Fibroblast of skin of left quadriceps (primary cell): ENCODE results near the gene KRT17.
"Not testable (repeated sequence)": the region's sequence is repeated elsewhere in the genome, so short reads cannot be mapped to it uniquely, and the experiment has no call there.

ENCODE experiments used
- DNase-seq, 2 experiments: peaks; one replicate each; pipeline ENCODE4 v3.0.0-alpha.2; 2013; ENCODE audit warnings: low read depth in 2 of 2

The KRT17 gene

DNA sequence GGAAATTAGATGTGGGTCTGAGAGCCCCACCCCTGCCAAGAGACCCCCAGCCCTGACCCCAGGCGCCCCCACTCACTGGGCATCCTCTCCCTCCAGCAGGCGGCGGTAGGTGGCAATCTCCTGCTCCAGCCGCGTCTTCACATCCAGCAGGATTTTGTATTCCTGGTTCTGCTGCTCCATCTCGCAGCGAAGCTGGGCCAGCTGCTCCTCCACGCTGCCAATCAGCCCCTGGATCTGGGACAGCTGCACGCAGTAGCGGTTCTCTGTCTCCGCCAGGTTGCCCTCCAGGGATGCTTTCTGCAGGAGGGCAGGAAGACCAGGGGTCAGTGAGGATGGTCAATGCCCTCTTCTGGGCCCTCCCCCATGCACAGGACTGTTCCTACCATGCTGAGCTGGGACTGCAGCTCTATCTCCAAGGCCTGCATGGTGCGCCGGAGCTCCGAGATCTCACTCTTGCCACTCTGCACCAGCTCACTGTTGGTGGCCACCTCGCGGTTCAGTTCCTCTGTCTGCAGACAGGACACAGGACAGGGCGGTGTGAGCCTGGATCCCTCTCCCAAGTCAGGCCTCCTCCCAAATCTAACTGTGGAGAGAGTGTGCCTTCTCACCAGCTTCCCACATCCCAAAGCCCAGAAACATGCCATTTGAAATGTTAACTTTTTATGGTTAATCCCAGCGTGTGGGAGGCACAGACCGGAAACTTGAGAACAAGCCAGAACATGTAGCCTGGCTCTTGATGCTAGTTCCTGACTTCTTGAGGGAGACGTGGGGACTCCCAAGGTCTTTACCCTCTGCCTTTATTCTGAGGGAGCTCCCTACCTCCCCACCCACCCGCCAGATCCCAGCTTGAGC is 3.6 kb downstream of the KRT17 start:
- no peak for DNase-seq

DNA sequence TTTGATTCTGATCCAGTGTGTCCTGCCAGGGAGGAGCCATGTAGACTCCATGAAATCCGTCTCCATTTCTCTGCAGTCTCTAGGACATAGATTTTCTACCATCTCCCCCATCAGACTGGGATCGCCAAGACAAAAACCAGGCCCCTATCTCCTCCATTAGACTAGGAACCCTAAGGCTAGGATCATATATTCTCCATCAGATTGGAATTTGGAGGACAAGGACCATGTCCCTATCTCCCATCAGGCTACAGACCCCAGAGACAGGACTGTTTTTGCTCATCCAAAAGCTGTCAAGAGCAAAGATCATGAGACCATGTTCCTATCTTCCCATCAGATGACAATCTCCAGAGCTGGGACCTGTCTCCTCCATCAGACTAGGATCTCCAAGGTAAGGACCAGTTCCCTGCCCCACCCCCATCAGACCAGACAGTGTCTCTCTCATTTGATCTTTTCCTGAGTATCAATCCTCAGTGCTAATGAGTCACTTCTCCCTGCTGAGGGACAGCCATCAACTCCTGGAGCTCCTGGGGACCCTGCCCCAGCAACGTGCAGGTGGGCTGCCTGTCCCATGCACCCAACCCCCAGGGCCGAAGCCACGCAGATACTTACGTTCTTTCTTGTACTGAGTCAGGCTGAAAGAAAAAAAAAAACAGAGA is 4.3 kb downstream of the KRT17 start:
- not testable (repeated sequence) for DNase-seq

DNA sequence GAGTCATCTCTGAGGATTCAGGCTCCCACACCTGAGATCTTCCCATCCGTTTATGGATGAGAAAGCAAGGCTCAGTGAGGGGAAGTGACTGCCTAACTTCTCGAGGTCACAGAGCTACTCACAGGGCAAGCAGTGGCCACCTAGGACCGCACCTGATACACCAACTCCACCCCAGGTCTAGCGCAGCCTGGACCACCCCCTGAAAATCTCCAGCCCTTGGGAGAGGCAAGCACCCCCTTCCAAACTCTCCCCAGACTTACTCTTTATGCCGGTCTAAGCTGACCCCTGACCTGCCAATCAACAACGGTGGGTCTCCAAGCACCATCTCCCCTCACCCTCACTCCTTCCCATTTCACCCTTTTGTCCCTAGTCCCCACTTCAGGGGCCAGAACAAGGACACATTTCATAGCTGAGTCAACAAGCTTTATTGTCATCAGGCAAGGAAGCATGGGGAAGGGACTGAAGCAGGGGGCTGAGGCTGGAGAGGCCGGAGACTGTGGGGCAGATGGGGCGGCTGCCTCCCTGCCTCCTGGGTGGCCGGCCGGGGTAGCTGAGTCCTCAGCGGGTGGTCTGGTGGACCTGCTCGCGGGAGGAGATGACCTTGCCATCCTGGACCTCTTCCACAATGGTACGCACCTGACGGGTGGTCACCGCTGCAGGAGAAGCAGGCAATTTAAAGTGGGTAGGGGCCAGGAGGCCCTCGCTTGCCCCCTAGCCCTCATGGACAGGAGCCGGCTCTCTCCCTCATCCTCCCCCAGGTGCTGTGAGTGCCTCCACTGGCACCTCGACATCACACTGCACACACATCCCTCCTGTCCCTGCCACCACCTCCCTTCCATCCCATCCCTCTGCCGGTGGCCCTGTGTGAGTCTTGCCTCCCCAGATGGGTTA is 5.1 kb downstream of the KRT17 start:
- no peak for DNase-seq

DNA sequence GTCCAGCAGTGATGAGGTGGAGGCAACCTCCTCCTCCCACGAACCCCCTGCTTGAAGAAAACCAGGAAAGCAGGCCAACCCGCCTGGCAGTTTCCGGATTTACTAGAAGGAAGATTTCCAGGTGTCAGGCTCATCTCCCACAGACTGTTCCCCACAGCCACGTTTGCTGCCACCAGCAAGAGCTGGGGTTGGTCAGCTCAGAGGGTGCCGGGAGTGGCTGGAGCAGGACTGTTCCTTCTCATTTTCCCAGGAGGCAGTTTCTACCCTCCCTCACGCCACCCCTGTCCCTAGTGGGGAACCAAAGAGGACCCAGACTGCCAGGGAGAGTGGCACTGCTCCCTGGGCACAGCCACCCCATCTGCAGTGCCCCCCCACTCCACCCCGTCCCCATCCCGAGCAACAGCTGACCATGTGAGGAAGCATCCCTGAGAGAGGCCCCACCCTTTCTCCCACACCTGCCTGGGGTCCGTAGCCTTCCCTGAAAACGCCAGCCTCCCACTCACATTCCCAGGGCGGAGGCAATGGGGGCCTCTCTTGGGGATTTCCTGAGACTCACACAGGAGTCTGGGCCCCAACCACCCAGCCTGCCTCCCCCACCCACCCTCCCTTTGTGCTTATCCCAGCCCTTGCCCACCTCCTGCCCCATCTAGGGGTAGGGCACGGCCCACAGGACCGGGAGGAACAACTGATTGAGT is 5.9 kb downstream of the KRT17 start:
- no peak for DNase-seq

DNA sequence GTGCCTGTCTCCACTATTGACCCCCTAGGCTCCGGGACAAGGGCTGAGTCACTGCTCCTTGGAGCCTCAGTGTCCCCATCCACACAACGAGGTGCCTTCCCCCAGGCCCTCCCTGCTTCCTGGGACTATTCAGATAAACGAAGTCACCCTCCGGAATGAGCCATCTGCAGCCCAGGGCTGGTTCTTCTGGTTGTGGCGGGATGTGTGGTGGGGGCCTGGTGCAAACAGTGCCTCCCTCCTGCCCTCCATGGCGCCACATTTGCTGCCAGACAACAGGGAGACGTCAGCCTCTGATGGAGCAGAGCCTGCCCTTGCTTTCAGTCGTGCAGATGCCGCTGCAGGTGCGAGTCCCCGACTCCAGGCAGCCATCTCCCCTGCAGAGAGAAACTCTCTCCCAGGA is 6.7 kb downstream of the KRT17 start:
- DNase-seq = no peak

DNA sequence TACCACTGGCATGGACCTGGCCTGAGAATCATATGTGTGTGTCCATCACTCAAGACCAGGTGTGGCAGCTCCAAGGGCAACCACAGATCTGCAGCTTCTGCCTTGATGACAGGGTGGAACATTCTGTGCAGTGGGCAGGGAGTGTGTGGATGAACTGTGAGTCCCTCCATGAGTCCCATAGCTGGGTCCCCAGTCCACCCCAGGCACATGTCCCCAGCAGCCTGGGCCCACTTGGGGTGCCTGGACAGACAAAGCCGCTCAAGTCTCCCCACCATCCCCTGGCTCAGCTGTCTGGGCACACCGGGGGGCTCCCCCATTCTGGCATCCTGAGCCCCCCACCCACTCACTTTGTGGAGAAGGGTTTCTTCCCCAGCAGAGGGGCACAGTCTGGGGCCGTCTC is 7.2 kb downstream of the KRT17 start:
- DNase-seq = no peak

DNA sequence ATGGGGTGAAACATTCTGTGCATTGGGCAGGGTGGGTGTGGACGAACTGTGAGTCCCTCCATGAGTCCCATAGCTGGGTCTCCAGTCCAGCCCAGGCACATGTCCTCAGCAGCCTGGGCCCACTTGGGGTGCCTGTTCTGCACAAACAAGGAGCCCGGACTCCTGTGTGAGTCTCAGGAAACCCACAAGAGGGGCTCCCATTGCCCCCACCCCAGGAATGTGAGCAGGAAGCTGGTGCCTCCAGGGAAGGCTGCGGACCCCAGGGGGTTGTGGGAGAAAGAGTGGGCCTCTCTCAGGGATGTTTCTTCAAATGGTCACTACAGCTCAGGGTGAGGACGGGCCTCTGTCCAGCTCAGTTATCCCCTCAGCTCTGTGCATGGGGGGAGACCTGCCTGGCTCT is 7.9 kb downstream of the KRT17 start:
- DNase-seq = not testable (repeated sequence)

DNA sequence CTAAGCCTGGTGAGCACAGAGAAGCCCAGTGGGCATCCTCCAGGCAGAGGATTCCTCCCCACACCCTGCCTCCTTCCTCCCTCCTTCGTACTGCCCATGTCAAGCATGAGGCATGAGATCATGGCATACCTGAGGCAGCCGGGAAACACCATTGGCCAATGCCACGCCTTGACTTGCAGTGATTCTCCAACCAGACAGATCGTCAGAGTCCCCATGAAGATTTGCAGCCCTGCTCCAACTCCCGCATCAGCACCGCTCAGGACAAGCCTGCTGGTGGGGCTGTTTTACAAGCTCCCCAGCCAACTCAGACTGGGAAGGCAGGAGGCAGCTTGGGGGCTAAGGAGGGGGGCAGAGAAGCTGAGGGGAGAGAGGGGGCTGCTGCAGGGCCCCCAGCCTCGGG is 8.9 kb downstream of the KRT17 start:
- no peak for DNase-seq

DNA sequence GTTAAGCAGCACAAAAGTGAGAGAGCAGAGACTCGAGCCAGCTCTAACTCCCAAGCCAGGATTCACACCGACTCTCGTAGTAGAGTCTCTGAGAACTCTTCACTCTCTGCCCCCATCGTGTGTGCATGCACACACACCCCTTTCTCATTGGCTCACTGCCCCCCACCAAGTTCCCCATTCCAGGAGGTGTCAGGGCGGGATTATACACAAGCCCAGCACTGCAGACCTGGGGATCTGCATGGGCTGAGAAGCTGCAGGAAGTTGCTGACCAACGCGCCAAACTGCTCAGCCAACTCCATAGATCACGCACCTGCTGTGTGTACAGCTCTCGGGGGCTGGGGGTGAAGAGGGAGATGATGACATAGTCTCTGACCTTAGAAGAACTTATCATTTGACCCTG is 9.6 kb downstream of the KRT17 start:
- DNase-seq = not testable (repeated sequence)

DNA sequence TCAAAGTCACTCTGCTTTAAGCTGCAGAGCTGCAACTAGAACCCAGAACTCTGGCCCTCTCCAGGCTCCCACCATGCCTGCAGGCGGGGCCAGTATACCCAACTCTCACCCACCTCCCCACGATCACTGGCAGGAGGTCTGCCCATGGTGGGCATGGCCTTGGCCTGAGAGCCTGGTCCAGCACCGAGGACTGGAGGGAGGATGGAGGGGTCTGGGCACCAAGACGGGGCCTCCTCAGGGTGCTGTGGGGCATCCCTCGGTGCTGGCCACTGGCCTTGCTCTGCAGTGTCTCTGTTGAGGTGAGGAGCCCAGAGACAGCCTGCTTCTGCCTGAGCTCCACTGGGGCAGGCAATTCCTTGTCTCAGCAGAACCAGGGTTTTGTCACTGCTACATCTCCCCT is 10.3 kb downstream of the KRT17 start:
- no peak for DNase-seq

DNA sequence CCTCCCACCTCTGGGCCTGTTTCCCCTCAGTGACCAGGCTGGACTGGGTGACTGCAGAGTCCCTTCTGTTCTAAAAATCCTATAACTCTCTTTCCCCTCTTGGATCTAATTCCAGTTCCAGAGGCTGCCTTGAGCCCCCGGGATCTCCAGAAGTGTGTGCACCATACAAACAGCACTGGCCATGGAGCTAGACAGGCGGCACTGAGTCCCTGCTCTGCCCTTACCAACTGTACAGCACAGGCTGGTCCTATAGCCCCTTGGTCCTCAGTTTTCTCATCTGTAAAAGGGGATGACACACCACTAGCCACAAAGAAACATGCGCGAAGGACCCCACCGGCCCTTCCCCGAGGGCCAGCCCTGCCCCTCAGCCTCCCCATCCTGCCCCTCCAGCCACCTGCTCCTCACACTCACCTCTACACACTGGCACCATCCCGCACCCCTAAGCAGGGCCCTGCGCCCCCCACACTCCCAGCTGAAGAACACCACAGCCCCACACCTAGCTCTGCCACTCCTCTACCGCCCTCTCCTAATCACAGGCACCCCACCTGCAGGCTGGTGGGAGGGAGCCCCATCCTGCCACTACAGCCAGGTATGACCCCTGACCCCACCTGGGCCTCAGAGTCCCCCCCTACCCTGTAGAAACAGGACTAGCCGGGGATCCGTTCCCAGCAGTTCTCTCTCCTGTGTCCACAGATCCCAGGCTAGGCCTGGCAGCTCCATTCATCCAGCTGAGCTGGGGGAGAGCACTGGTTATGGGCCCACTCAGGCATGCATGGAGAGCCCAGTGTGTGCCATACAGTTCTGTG is 10.9 kb downstream of the KRT17 start:
- no peak for DNase-seq

DNA sequence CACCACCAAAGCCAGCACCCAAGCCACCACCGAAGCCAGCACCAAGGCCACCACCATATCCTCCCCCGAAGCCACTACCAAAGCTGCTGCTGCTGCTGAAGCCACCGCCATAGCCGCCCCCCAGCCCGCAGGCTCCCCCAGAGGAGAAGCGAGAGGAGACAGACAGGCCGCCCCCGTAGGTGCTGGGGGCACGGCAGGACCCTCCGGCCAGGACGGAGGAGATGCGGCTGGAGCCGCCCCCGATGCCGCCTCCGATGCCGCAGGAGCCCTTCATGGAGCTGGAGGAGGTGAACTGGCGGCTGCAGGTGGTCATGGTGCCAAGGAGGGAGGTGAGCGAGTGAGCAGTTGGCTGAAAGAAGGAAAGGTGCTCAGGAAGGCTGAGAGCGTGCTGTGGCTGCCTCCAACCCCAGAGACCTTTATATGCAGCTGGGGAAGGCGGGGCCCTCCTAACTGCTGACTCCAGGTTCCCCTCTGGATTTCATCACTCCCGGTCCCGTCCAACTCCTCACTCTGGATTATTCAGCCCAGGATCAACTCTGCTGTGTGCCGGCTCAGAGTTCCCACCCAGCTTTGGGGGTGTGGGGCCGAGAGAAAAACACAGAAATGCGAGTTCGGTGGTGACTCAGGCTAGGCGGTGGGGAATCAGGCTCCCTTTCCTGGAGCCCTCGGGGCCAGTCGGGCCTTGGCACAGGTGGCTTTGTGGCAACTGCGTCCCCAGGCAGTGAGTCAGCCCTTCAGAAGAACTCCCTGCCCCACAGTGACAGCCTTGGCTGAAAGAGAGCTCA is 11.8 kb downstream of the KRT17 start, which contains the start of gene KRT16:
TSS of gene KRT16 (minus strand) at position 392 of the 785 bp plus-strand sequence. CDS start at position 313, 79 bp downstream.
- not testable (repeated sequence) for DNase-seq

DNA sequence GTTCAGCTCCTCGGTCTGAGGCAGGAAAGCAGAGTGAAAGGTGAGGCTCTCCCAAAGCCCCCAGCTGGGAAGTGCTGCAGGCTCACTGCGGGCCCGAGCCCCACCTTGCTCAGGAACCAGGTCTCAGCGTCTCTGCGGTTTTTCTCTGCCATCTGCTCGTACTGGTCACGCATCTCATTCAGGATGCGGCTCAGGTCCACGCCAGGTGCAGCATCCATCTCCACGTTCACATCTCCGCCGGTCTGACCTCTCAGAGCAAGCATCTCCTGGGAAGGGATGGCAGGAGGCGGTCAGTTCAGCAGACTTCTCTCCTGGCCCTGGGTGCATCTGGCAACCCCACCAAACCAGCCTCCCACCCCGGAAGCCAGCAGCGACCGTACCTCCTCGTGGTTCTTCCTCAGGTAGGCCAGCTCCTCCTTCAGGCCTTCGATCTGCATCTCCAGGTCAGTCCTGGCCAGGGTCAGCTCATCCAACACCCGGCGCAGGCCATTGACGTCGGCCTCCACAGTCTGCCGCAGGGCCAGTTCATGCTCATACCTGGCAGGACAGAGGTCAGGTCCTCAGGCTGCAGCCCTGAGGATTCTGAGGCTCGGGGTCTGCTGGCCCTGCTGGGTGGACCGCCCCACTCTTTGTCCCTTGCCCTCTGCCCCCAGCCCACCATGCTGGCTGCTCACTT is 13.3 kb downstream of the KRT17 start:
- DNase-seq = no peak

DNA sequence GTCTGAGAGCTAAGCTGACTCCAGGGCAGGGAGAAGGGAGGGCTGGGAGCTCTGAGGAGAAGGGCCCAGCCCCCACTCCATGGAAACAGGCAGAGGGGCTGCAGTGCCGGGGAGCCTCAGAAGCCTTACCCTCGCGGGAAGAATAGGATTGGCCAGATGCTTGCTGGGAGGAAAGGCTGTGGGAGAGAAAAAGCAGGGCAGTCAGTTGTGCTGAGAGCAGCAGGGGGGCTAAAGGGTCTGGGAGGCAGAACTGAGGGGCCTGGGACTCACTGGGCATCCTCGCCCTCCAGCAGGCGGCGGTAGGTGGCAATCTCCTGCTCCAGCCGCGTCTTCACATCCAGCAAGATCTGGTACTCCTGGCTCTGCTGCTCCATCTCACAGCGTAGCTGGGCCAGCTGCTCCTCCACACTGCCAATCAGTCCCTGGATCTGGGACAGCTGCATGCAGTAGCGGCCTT is 14.3 kb downstream of the KRT17 start:
- not testable (repeated sequence) for DNase-seq

DNA sequence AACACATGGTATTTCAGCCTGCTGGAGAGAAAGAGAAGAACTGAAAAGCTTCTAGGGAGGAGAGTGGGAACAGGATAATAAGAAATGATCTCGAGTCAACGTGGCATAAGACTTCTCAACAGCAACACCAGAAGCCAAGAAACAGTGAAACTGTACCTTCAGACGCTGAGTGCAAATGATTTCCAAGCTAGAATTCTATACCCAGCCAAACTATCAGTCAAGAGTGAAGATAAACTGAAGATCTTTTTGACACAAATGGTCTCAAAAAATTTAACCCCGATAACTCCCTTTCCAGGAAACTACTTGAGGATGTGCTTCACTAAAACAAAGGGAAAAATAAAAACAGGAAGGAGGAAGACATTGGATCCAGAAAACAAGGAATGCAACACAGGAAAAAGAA is 17.4 kb downstream of the KRT17 start:
- DNase-seq = not testable (repeated sequence)

DNA sequence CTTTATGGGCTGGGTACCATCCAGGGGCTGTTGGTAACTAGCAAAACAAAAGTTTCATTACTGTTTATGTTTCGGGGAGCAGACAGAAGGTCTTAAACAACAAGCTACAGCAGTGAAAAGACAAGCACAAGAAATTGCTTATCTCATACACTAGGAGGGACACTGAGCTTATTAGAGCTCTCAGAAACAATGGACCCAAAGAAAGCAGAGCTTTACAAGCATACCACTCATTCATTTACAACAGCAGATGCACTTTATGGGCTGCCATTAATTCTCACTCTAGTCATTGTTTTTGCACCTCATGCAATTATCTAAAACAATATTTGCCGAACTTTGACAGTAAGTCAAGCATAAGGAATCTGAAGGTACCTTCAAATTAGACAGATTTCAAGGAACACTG is 21.9 kb downstream of the KRT17 start:
- no peak for DNase-seq

DNA sequence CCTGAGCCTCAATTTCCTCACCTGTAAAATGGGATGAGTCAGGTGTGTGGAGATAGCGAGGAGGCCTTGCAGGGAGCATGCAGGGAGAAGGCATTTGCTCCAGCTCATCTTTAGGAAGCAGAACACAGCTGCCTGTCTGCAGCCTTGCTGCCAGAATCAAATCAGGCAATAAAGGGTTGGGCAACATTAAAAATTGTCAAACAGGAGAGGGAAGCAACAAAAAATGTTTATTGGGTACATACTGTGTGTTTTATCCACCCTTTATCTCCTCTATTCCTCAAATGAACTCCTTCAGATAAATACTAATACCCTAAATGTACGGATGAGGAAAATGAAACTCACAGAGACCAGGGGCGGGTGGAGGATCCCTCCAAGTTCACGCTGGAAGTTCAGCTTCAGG is 24.1 kb downstream of the KRT17 start:
- no peak for DNase-seq

DNA sequence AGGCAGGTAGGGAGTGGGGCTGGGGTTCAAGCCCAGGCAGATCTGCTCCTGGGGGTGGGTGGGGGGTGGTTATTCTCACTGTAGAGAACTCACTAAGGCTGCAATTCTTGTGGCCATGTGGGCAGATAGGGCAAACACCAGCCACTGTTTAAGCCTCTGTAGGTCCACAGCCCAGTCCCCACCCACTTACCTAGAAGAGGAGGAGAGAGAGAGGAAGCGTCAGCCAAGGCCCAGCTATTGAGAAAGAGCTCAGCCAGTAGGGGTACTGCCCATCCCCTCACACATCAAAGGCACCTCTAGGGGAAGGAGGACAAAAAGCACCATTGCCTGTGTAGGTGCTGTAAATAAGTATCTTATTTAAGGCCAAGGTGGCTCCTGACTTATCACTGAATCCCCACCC is 24.7 kb downstream of the KRT17 start:
- no peak for DNase-seq

DNA sequence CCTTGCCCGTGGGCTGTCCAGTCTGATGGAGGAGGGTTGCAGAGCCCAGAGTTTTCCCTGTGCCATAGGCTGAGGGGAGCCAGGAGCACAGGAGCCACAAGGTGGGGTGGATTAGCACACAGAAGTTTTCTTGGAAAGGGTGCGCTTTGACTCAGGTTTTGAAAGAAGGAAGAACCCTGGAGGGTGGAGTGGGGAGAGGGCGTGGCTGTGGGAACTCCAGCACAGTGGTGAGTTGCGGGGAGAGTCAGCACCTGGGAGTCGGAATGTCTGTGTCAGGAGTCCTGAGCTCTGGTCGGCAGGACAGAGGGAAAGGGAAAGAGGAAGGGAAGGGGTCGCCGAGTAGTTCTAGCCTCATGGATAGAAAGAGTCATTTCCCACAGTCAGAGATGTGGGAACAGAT is 28.8 kb downstream of the KRT17 start:
- no peak for DNase-seq
